Osteocyte (in vitro differentiated cells): ENCODE measurements around the gene HPSE. TPM values are rescaled to one million over a fixed set of nuclear protein-coding genes. Genes with fewer than 3 reads are reported as not detected.
A peak's percentile ranks its signal among the peaks of the same experiment; 100 is the strongest.
"Not testable (repeated sequence)": the region's sequence is repeated elsewhere in the genome, so short reads cannot be mapped to it uniquely, and the experiment has no call there.

Experiments
- DNase-seq: peaks from one replicate; pipeline ENCODE4 v3.0.0; 2021; ENCODE audit warnings: mixed read lengths; ENCODE audit not compliant: unreplicated experiment; ENCODE audit errors: extremely low spot score
- H3K27ac Mint-ChIP-seq: one replicate; pipeline ENCODE4 v1.8.0; 2021; ENCODE audit warnings: mild to moderate bottlenecking, mixed read lengths; ENCODE audit not compliant: unreplicated experiment
- H3K27me3 Mint-ChIP-seq: one replicate; pipeline ENCODE4 v1.8.0; 2021; ENCODE audit warnings: mixed read lengths; ENCODE audit not compliant: unreplicated experiment
- H3K36me3 Mint-ChIP-seq: one replicate; pipeline ENCODE4 v1.8.0; 2021; ENCODE audit warnings: mixed read lengths; ENCODE audit not compliant: unreplicated experiment
- H3K4me1 Mint-ChIP-seq: one replicate; pipeline ENCODE4 v1.8.0; 2021; ENCODE audit warnings: mixed read lengths; ENCODE audit not compliant: unreplicated experiment
- H3K4me3 Mint-ChIP-seq: one replicate; pipeline ENCODE4 v1.8.0; 2021; ENCODE audit warnings: mild to moderate bottlenecking, moderate library complexity, mixed read lengths; ENCODE audit not compliant: unreplicated experiment
- H3K9me3 Mint-ChIP-seq: one replicate; pipeline ENCODE4 v1.8.0; 2021; ENCODE audit warnings: mixed read lengths; ENCODE audit not compliant: unreplicated experiment
- CTCF ChIP-seq: fragments of 200-600 bp; sonication (generic); IDR thresholded peaks from 2 replicates; pipeline ENCODE4 v1.5.0; 2021; ENCODE audit warnings: antibody characterized with exemption, mild to moderate bottlenecking, moderate library complexity
- total RNA-seq: library from RNA; stranded (reverse); gene quantifications from 2 replicates; pipeline ENCODE4 v1.2.1, GENCODE V29; 2021

Gene HPSE
- total RNA-seq, 1 donor from 2014 or later, result 4.9 TPM

GRCh38 chr4:83276299-83277040, 58.2 kb downstream of the HPSE start:
- no peak overlapping the region for H3K27ac Mint-ChIP-seq
- DNase-seq, result no peak
- no peaks in the 10 kb centered on the region for H3K27me3 Mint-ChIP-seq
- H3K9me3 Mint-ChIP-seq, result no peaks in the 10 kb centered on the region
- peaks cover 6% of the 10 kb centered on the region for H3K36me3 Mint-ChIP-seq
- peaks cover 9% of the 10 kb centered on the region for H3K4me1 Mint-ChIP-seq
- H3K4me3 Mint-ChIP-seq, result no peak overlapping the region
- TF ChIP-seq CTCF, result no peak

- H3K9me3 Mint-ChIP-seq, H3K27me3 Mint-ChIP-seq, H3K4me1 Mint-ChIP-seq, H3K4me3 Mint-ChIP-seq, H3K27ac Mint-ChIP-seq, DNase-seq: not testable (repeated sequence)
- peaks cover 11% of the 10 kb centered on the region for H3K36me3 Mint-ChIP-seq
Observed at GRCh38 chr4:83273926-83274325, 60.7 kb downstream of the HPSE start.

GRCh38 chr4:83272900-83273299, 61.7 kb downstream of the HPSE start:
- Mint-ChIP-seq H3K36me3 (peaks cover 11% of the 10 kb centered on the region), H3K27me3 (no peaks in the 10 kb centered on the region), H3K9me3 (no peaks in the 10 kb centered on the region), H3K4me1 (peaks cover 16% of the 10 kb centered on the region), H3K27ac (no peak overlapping the region), H3K4me3 (no peak overlapping the region)
- TF ChIP-seq CTCF, result no peak
- no peak for DNase-seq

GRCh38 chr4:83269256-83269655, 65.4 kb downstream of the HPSE start:
- H3K27ac Mint-ChIP-seq, result no peak overlapping the region
- H3K36me3 Mint-ChIP-seq, result peaks cover 8% of the 10 kb centered on the region
- no peaks in the 10 kb centered on the region for H3K9me3 Mint-ChIP-seq
- peaks cover 14% of the 10 kb centered on the region for H3K4me1 Mint-ChIP-seq
- H3K27me3 Mint-ChIP-seq, result no peaks in the 10 kb centered on the region
- TF ChIP-seq CTCF, result no peak
- no peak overlapping the region for H3K4me3 Mint-ChIP-seq
- no peak for DNase-seq

- no peak for TF ChIP-seq CTCF
Observed at GRCh38 chr4:83268491-83268890, 66.2 kb downstream of the HPSE start.

More at GRCh38 chr4:83268491-83268890, 66.2 kb downstream of the HPSE start:
- Mint-ChIP-seq H3K27ac (peak overlapping the region; percentile 66), H3K9me3 (no peaks in the 10 kb centered on the region), H3K27me3 (no peaks in the 10 kb centered on the region), H3K36me3 (peaks cover 8% of the 10 kb centered on the region), H3K4me3 (no peak overlapping the region), H3K4me1 (peaks cover 14% of the 10 kb centered on the region)
- no peak for DNase-seq
